ENCODE measurements around the gene RFX4.

- TF ChIP-seq POLR2AphosphoS5 (IDR thresholded peaks at IDR 0.05; ENCODE audit: low read depth, low read length): no peak
- TF ChIP-seq CTCF (IDR thresholded peaks at IDR 0.05): no peak
Measured at GRCh38 chr12:106774808-106775524, 192.2 kb downstream of the RFX4 start.

Data from Panc1 (cell line).